ENCODE results near the gene MLPH. TPM values are rescaled to one million over a fixed set of nuclear protein-coding genes. Genes with fewer than 3 reads are reported as not detected.
A peak's percentile ranks its signal among the peaks of the same experiment; 100 is the strongest.

Gene MLPH
- total and polyA plus RNA-seq, 2 of the 13 experiments (the other 11 are each of a cell fraction or from before 2014, with no cell fraction given) = 0.12 TPM; not detected in 1

DNA sequence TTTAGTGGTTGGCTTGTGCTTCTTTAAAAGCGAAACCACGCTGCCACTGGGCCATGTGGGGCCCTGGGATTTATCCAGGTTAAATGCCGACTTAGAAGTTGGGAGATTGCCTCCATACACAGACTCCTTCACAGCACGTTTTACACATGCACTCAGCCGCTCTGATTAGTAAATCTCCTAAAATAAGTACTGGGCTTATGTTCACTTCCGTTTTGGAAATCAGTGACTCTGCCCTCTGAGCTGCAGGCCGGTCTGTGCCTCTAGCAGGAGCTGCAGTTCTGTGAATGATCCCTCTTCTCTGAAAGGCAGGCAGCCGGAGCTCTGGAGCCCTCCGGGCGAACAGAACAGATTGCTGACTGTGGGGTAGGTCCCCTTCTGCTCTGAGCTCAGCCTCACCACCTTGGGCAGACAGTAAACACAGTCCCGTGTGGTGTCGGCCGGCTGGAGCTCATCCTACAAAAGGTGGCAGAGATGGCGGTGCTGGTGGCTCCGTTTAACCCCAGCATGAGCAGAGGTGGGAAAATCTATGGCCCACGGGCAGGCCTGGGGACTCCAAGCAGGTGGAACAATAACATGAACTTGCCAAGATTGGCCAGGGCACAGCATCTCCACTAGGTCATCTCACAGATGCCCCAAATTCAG, 113.3 kb downstream of the MLPH start (continued):
- TF ChIP-seq ZNF329 (CRISPR knock-in tag; IDR thresholded peaks at IDR 0.05; ENCODE audit: low read depth) (no peak), NCOA5 (CRISPR knock-in tag; IDR thresholded peaks at IDR 0.05) (no peak), EZH2 (conservative IDR thresholded peaks at IDR 0.05; ENCODE audit: low read depth, low read length) (no peak), POLR2AphosphoS2 (IDR thresholded peaks at IDR 0.05; ENCODE audit: low read depth, low read length) (no peak), MEF2D (CRISPR knock-in tag; IDR thresholded peaks at IDR 0.05) (0 out of 2 replicates have a peak, but pooled peaks have one; percentile 13), TBX2 (CRISPR knock-in tag; IDR thresholded peaks at IDR 0.05; ENCODE audit: borderline replicate concordance) (peak; percentile 32; the same call in 1 of the 2 replicates), PHF8 (CRISPR knock-in tag; IDR thresholded peaks at IDR 0.05) (peak; percentile 29; the same call in 1 of the 2 replicates), HOXA5 (CRISPR knock-in tag; IDR thresholded peaks at IDR 0.05) (peak; percentile 67), NKX3-1 (CRISPR knock-in tag; IDR thresholded peaks at IDR 0.05) (no peak), TRIM24 (CRISPR knock-in tag; IDR thresholded peaks at IDR 0.05) (no peak), PAF1 (CRISPR knock-in tag; IDR thresholded peaks at IDR 0.05) (no peak)
- TF ChIP-seq, protein P1, sequence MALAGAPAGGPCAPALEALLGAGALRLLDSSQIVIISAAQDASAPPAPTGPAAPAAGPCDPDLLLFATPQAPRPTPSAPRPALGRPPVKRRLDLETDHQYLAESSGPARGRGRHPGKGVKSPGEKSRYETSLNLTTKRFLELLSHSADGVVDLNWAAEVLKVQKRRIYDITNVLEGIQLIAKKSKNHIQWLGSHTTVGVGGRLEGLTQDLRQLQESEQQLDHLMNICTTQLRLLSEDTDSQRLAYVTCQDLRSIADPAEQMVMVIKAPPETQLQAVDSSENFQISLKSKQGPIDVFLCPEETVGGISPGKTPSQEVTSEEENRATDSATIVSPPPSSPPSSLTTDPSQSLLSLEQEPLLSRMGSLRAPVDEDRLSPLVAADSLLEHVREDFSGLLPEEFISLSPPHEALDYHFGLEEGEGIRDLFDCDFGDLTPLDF (CRISPR knock-in tag; IDR thresholded peaks at IDR 0.05) = no peak
- TF ChIP-seq, protein P2, sequence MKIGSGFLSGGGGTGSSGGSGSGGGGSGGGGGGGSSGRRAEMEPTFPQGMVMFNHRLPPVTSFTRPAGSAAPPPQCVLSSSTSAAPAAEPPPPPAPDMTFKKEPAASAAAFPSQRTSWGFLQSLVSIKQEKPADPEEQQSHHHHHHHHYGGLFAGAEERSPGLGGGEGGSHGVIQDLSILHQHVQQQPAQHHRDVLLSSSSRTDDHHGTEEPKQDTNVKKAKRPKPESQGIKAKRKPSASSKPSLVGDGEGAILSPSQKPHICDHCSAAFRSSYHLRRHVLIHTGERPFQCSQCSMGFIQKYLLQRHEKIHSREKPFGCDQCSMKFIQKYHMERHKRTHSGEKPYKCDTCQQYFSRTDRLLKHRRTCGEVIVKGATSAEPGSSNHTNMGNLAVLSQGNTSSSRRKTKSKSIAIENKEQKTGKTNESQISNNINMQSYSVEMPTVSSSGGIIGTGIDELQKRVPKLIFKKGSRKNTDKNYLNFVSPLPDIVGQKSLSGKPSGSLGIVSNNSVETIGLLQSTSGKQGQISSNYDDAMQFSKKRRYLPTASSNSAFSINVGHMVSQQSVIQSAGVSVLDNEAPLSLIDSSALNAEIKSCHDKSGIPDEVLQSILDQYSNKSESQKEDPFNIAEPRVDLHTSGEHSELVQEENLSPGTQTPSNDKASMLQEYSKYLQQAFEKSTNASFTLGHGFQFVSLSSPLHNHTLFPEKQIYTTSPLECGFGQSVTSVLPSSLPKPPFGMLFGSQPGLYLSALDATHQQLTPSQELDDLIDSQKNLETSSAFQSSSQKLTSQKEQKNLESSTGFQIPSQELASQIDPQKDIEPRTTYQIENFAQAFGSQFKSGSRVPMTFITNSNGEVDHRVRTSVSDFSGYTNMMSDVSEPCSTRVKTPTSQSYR (CRISPR knock-in tag; IDR thresholded peaks at IDR 0.05; ENCODE audit: borderline replicate concordance) = no peak
- TF ChIP-seq, protein P3, sequence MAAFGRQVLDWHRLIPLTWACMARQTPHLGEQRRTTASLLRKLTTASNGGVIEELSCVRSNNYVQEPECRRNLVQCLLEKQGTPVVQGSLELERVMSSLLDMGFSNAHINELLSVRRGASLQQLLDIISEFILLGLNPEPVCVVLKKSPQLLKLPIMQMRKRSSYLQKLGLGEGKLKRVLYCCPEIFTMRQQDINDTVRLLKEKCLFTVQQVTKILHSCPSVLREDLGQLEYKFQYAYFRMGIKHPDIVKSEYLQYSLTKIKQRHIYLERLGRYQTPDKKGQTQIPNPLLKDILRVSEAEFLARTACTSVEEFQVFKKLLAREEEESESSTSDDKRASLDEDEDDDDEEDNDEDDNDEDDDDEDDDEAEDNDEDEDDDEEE (CRISPR knock-in tag; IDR thresholded peaks at IDR 0.05) = peak; percentile 72; the same call in 1 of the 2 replicates
- TF ChIP-seq, protein P4, sequence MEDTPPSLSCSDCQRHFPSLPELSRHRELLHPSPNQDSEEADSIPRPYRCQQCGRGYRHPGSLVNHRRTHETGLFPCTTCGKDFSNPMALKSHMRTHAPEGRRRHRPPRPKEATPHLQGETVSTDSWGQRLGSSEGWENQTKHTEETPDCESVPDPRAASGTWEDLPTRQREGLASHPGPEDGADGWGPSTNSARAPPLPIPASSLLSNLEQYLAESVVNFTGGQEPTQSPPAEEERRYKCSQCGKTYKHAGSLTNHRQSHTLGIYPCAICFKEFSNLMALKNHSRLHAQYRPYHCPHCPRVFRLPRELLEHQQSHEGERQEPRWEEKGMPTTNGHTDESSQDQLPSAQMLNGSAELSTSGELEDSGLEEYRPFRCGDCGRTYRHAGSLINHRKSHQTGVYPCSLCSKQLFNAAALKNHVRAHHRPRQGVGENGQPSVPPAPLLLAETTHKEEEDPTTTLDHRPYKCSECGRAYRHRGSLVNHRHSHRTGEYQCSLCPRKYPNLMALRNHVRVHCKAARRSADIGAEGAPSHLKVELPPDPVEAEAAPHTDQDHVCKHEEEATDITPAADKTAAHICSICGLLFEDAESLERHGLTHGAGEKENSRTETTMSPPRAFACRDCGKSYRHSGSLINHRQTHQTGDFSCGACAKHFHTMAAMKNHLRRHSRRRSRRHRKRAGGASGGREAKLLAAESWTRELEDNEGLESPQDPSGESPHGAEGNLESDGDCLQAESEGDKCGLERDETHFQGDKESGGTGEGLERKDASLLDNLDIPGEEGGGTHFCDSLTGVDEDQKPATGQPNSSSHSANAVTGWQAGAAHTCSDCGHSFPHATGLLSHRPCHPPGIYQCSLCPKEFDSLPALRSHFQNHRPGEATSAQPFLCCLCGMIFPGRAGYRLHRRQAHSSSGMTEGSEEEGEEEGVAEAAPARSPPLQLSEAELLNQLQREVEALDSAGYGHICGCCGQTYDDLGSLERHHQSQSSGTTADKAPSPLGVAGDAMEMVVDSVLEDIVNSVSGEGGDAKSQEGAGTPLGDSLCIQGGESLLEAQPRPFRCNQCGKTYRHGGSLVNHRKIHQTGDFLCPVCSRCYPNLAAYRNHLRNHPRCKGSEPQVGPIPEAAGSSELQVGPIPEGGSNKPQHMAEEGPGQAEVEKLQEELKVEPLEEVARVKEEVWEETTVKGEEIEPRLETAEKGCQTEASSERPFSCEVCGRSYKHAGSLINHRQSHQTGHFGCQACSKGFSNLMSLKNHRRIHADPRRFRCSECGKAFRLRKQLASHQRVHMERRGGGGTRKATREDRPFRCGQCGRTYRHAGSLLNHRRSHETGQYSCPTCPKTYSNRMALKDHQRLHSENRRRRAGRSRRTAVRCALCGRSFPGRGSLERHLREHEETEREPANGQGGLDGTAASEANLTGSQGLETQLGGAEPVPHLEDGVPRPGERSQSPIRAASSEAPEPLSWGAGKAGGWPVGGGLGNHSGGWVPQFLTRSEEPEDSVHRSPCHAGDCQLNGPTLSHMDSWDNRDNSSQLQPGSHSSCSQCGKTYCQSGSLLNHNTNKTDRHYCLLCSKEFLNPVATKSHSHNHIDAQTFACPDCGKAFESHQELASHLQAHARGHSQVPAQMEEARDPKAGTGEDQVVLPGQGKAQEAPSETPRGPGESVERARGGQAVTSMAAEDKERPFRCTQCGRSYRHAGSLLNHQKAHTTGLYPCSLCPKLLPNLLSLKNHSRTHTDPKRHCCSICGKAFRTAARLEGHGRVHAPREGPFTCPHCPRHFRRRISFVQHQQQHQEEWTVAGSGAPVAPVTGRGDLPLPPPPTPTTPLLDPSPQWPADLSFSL (CRISPR knock-in tag; IDR thresholded peaks at IDR 0.05) = no peak
- TF ChIP-seq, protein P5, sequence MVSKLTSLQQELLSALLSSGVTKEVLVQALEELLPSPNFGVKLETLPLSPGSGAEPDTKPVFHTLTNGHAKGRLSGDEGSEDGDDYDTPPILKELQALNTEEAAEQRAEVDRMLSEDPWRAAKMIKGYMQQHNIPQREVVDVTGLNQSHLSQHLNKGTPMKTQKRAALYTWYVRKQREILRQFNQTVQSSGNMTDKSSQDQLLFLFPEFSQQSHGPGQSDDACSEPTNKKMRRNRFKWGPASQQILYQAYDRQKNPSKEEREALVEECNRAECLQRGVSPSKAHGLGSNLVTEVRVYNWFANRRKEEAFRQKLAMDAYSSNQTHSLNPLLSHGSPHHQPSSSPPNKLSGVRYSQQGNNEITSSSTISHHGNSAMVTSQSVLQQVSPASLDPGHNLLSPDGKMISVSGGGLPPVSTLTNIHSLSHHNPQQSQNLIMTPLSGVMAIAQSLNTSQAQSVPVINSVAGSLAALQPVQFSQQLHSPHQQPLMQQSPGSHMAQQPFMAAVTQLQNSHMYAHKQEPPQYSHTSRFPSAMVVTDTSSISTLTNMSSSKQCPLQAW (CRISPR knock-in tag; IDR thresholded peaks at IDR 0.05) = no peak
